GM12891 (cell line): ENCODE data around the gene AKAP5.
"Not testable (repeated sequence)": the region's sequence is repeated elsewhere in the genome, so short reads cannot be mapped to it uniquely, and the experiment has no call there.

Experiments used
- DNase-seq: peaks from one replicate; pipeline ENCODE4 v3.0.0; 2011; ENCODE audit warnings: low spot score; ENCODE audit not compliant: insufficient read length
- FAIRE-seq: peaks from 2 replicates; lab custom pipeline; 2011; peaks lifted over from hg19 to GRCh38; lab: Jason Lieb, UNC
- PAX5 ChIP-seq: IDR thresholded peaks from 2 replicates; pipeline ENCODE4 v1.6.1; 2011; ENCODE audit warnings: low read length, moderate library complexity, mild to moderate bottlenecking; ENCODE audit not compliant: insufficient read depth, severe bottlenecking
- POLR2A ChIP-seq: IDR thresholded peaks from 2 replicates; pipeline ENCODE4 v1.6.1; 2011; ENCODE audit warnings: low read depth, low read length, control low read depth
- POLR2AphosphoS5 ChIP-seq: IDR thresholded peaks from 2 replicates; pipeline ENCODE4 v1.6.1; 2011; ENCODE audit warnings: low read depth, low read length, control low read depth
- POU2F2 ChIP-seq: IDR thresholded peaks from 2 replicates; pipeline ENCODE4 v1.6.1; 2011; ENCODE audit warnings: low read depth, mild to moderate bottlenecking, control low read depth, low read length, moderate library complexity
- SPI1 ChIP-seq: IDR thresholded peaks from 2 replicates; pipeline ENCODE4 v1.6.1; 2011; ENCODE audit warnings: low read depth, low read length, control low read depth
- TAF1 ChIP-seq: IDR thresholded peaks from 2 replicates; pipeline ENCODE4 v1.6.1; 2011; ENCODE audit warnings: low read depth, low read length, control low read depth

The AKAP5 gene

GRCh38 chr14:64507376-64508156 lies 42.3 kb downstream of the AKAP5 start:
- TF ChIP-seq POLR2AphosphoS5, result no peak
- no peak for TF ChIP-seq SPI1
- no peak for TF ChIP-seq POU2F2
- no peak for TF ChIP-seq PAX5
- TF ChIP-seq TAF1, result no peak
- no peak for TF ChIP-seq POLR2A
- peak; percentile 13 for FAIRE-seq
- DNase-seq, result no peak

GRCh38 chr14:64508215-64508776 lies 43.0 kb downstream of the AKAP5 start:
- TF ChIP-seq POU2F2 (no peak), SPI1 (peak; percentile 83)
- FAIRE-seq (peak; percentile 69), DNase-seq (no peak)

- TF ChIP-seq SPI1 (no peak), TAF1 (no peak), PAX5 (no peak), POLR2AphosphoS5 (no peak), POU2F2 (no peak), POLR2A (no peak)
- DNase-seq, result no peak
- FAIRE-seq, result no peak
Measured at GRCh38 chr14:64509036-64509435, 43.7 kb downstream of the AKAP5 start.

GRCh38 chr14:64510825-64511671 lies 45.7 kb downstream of the AKAP5 start:
- FAIRE-seq, result peak; percentile 88
- TF ChIP-seq POLR2AphosphoS5 (no peak), POLR2A (no peak), POU2F2 (no peak)
- no peak for DNase-seq

- no peak for DNase-seq
- no peak for TF ChIP-seq POU2F2
- TF ChIP-seq TAF1, result no peak
- no peak for TF ChIP-seq POLR2A
- TF ChIP-seq POLR2AphosphoS5, result no peak
- TF ChIP-seq PAX5, result no peak
- no peak for TF ChIP-seq SPI1
- no peak for FAIRE-seq
Measured at GRCh38 chr14:64513271-64513670, 48.0 kb downstream of the AKAP5 start.

- FAIRE-seq (no peak), DNase-seq (no peak)
- TF ChIP-seq POLR2AphosphoS5 (no peak), PAX5 (no peak), TAF1 (no peak), SPI1 (no peak), POLR2A (no peak), POU2F2 (no peak)
Measured at GRCh38 chr14:64515053-64515452, 49.8 kb downstream of the AKAP5 start.

GRCh38 chr14:64516969-64517368 lies 51.7 kb downstream of the AKAP5 start:
- DNase-seq (no peak), FAIRE-seq (peak; percentile 20)
- TF ChIP-seq PAX5, result no peak
- no peak for TF ChIP-seq TAF1
- TF ChIP-seq POLR2AphosphoS5, result no peak
- no peak for TF ChIP-seq SPI1
- no peak for TF ChIP-seq POLR2A
- no peak for TF ChIP-seq POU2F2

- FAIRE-seq, DNase-seq: not testable (repeated sequence)
Measured at GRCh38 chr14:64517667-64518066, 52.4 kb downstream of the AKAP5 start.

- DNase-seq (no peak), FAIRE-seq (no peak)
- TF ChIP-seq TAF1 (no peak), POU2F2 (no peak), POLR2AphosphoS5 (no peak), SPI1 (no peak), POLR2A (no peak), PAX5 (no peak)
Measured at GRCh38 chr14:64518229-64518628, 52.9 kb downstream of the AKAP5 start.

- DNase-seq, result no peak
- FAIRE-seq, result no peak
- TF ChIP-seq POU2F2, result no peak
Measured at GRCh38 chr14:64520699-64521098, 55.4 kb downstream of the AKAP5 start.
